ENCODE results near the gene CFL2. TPM values are rescaled to one million over a fixed set of nuclear protein-coding genes. Genes with fewer than 3 reads are reported as not detected.

Gene CFL2
- total RNA-seq, 1 donor from 2014 or later: 509 TPM

DNA sequence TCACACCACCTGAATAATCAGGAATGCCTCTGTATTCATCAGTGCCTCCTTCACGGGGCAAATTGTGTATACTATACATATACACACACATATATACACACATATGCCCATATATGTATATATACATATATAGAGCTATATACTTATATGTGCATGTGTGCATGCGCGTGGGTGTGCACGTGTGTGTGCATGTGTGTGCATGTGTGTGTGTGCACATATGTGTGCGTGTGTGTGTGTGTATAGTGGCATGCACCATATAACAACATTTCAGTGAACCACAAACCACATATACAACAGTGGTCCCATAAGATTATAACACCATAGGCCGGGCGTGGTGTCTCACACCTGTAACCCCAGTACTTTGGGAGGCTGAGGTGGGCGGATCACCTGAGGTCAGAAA is 35.7 kb downstream of the CFL2 start:
- no peak for TF ChIP-seq CTCF (IDR thresholded peaks at IDR 0.05; ENCODE audit: borderline replicate concordance)
- intact Hi-C loops (cut with micrococcal nuclease): no loop called here

DNA sequence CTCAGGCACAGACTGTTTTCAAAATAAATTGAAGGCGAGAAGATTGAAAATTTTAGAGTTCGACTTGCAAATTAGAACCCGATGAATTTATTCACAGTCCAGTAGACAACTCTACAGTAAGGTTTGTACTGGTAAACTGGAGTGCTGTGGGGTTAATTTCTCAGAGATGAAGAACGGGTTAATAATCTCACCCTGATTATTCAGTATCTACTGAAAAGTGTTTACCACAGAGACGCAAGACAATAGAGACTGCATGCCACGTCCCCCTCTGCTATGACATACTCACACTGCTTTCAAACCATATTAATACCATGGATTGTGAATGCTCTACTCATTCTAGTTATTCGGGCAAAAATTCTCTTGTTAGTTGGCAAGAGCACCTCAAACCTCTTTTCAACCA is 36.1 kb downstream of the CFL2 start:
- no peaks in the 10 kb centered on the region for H3K4me1 ChIP-seq
- no peak overlapping the region for H3K4me3 ChIP-seq
- no peaks in the 10 kb centered on the region for H3K36me3 ChIP-seq
- H3K9me3 ChIP-seq (replicated peaks): peaks cover 3% of the 10 kb centered on the region
- DNase-seq: no peak
- H3K27me3 ChIP-seq (ENCODE audit: low read depth): no peaks in the 10 kb centered on the region
- no peak overlapping the region for H3K27ac ChIP-seq (replicated peaks)
- no peak for TF ChIP-seq CTCF (IDR thresholded peaks at IDR 0.05; ENCODE audit: borderline replicate concordance)
- intact Hi-C loops (cut with micrococcal nuclease): no loop called here

More for the DNA sequence above, 35.7 kb downstream of the CFL2 start:
- no peaks in the 10 kb centered on the region for H3K36me3 ChIP-seq
- no peaks in the 10 kb centered on the region for H3K27me3 ChIP-seq (ENCODE audit: low read depth)
- H3K27ac ChIP-seq (replicated peaks): no peak overlapping the region
- DNase-seq: no peak
- H3K4me3 ChIP-seq: no peak overlapping the region
- peaks cover 1% of the 10 kb centered on the region for H3K9me3 ChIP-seq (replicated peaks)
- no peaks in the 10 kb centered on the region for H3K4me1 ChIP-seq

DNA sequence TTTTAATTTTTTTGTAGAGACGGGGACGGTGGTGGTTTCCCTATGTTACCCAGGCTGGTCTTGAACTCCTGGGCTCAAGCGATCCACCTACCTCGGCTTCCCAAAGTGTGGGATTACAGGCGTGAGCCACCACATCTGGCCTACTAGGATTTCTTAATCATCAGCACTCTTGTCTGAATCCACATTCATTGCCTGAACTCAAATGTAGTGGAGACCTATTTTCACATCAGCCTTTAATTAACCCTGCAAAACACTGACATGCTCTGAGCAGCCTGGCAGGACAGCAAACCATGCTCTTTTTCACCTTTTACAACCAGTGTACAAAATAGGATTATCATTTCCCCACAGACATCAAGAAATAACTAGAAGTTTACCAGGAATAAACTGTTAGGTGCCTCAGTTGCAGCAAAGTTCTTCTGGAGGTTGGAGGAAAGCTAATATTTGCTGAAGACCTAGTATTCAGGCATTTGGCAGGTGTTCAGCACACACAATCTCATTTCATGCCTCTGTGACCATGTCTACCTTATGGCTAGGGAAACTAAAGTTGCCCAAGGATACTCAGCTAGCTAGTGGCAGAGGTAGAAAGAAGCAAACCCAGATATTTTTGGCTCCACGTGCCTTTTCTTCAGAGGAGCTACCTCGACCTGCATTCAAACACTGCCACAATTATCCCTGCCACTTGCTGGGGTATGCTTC is 37.7 kb downstream of the CFL2 start:
- no peak overlapping the region for H3K27ac ChIP-seq (replicated peaks)
- peaks cover 3% of the 10 kb centered on the region for H3K9me3 ChIP-seq (replicated peaks)
- H3K27me3 ChIP-seq (ENCODE audit: low read depth): no peaks in the 10 kb centered on the region
- no peak for TF ChIP-seq CTCF (IDR thresholded peaks at IDR 0.05; ENCODE audit: borderline replicate concordance)
- H3K4me3 ChIP-seq: no peak overlapping the region
- H3K36me3 ChIP-seq: no peaks in the 10 kb centered on the region
- intact Hi-C loops (cut with micrococcal nuclease): no loop called here
- no peak for DNase-seq
- H3K4me1 ChIP-seq: no peaks in the 10 kb centered on the region

GRCh38 chr14:34673702-34674101 is 40.7 kb downstream of the CFL2 start:
- no peak overlapping the region for H3K4me3 ChIP-seq
- no peaks in the 10 kb centered on the region for H3K36me3 ChIP-seq
- no peak for TF ChIP-seq CTCF (IDR thresholded peaks at IDR 0.05; ENCODE audit: borderline replicate concordance)
- DNase-seq: no peak
- no peaks in the 10 kb centered on the region for H3K4me1 ChIP-seq
- H3K27ac ChIP-seq (replicated peaks): no peak overlapping the region
- H3K27me3 ChIP-seq (ENCODE audit: low read depth): no peaks in the 10 kb centered on the region
- intact Hi-C loops (cut with micrococcal nuclease): loop anchor here (5.0 kb wide), 1 partner anchor 49 kb away; no protein-coding TSS in a partner anchor
- peaks cover 3% of the 10 kb centered on the region for H3K9me3 ChIP-seq (replicated peaks)

- no peak overlapping the region for H3K4me3 ChIP-seq
- H3K36me3 ChIP-seq: no peaks in the 10 kb centered on the region
- H3K27me3 ChIP-seq (ENCODE audit: low read depth): no peaks in the 10 kb centered on the region
- H3K9me3 ChIP-seq (replicated peaks): peaks cover 3% of the 10 kb centered on the region
- intact Hi-C loops (cut with micrococcal nuclease): loop anchor here (5.0 kb wide), 1 partner anchor 51 kb away; no protein-coding TSS in a partner anchor
- no peak overlapping the region for H3K27ac ChIP-seq (replicated peaks)
- DNase-seq: no peak
- H3K4me1 ChIP-seq: no peaks in the 10 kb centered on the region
- TF ChIP-seq CTCF (IDR thresholded peaks at IDR 0.05; ENCODE audit: borderline replicate concordance): no peak
Observed at GRCh38 chr14:34671716-34672115, 42.7 kb downstream of the CFL2 start.

Measured in left ventricle myocardium inferior (tissue), 1 donor.